ENCODE results near the gene VPS41. TPM values are rescaled to one million over a fixed set of nuclear protein-coding genes. Genes with fewer than 3 reads are reported as not detected.

Gene VPS41
- total RNA-seq, 6 experiments from 2014 or later, result 58.6 to 75.5 (median 64.4) TPM

GRCh38 chr7:38890597-38890996, 18.4 kb downstream of the VPS41 start:
- no peak for DNase-seq
- peaks cover 9% of the 10 kb centered on the region for H3K4me1 Mint-ChIP-seq (ENCODE audit: low read depth)
- H3K36me3 Mint-ChIP-seq (ENCODE audit: low read depth), result peaks cover 8% of the 10 kb centered on the region
- no peak overlapping the region for H3K4me3 Mint-ChIP-seq
- TF ChIP-seq CTCF (IDR thresholded peaks at IDR 0.05), result no peak
- no peak overlapping the region for H3K27ac Mint-ChIP-seq
- H3K27me3 Mint-ChIP-seq (ENCODE audit: insufficient read depth), result no peaks in the 10 kb centered on the region
- no peaks in the 10 kb centered on the region for H3K9me3 Mint-ChIP-seq

GRCh38 chr7:38889872-38890432, 19.0 kb downstream of the VPS41 start:
- no peaks in the 10 kb centered on the region for H3K27me3 Mint-ChIP-seq (ENCODE audit: insufficient read depth)
- no peak overlapping the region for H3K4me3 Mint-ChIP-seq
- peak; percentile 74 for TF ChIP-seq CTCF (IDR thresholded peaks at IDR 0.05)
- H3K27ac Mint-ChIP-seq, result no peak overlapping the region
- peaks cover 9% of the 10 kb centered on the region for H3K4me1 Mint-ChIP-seq (ENCODE audit: low read depth)
- H3K9me3 Mint-ChIP-seq, result no peaks in the 10 kb centered on the region
- H3K36me3 Mint-ChIP-seq (ENCODE audit: low read depth), result peaks cover 5% of the 10 kb centered on the region
- DNase-seq, result no peak

- DNase-seq, result no peak
- Mint-ChIP-seq H3K9me3 (no peaks in the 10 kb centered on the region), H3K27ac (no peak overlapping the region), H3K36me3 (ENCODE audit: low read depth) (peaks cover 5% of the 10 kb centered on the region), H3K27me3 (ENCODE audit: insufficient read depth) (no peaks in the 10 kb centered on the region), H3K4me1 (ENCODE audit: low read depth) (peaks cover 9% of the 10 kb centered on the region), H3K4me3 (no peak overlapping the region)
- no peak for TF ChIP-seq CTCF (IDR thresholded peaks at IDR 0.05)
These were observed 19.9 kb downstream of the VPS41 start for GRCh38 chr7:38889079-38889478.

- no peak for TF ChIP-seq CTCF (IDR thresholded peaks at IDR 0.05)
- DNase-seq, result no peak
- Mint-ChIP-seq H3K36me3 (ENCODE audit: low read depth) (no peaks in the 10 kb centered on the region; the same call in none of the 2 replicates), H3K27me3 (ENCODE audit: insufficient read depth) (no peaks in the 10 kb centered on the region), H3K9me3 (no peaks in the 10 kb centered on the region), H3K27ac (no peak overlapping the region), H3K4me3 (no peak overlapping the region), H3K4me1 (ENCODE audit: low read depth) (peaks cover 9% of the 10 kb centered on the region)
These were observed 22.7 kb downstream of the VPS41 start for GRCh38 chr7:38886265-38886664.

GRCh38 chr7:38883706-38884105, 25.3 kb downstream of the VPS41 start:
- H3K4me3 Mint-ChIP-seq, result no peak overlapping the region
- no peaks in the 10 kb centered on the region for H3K9me3 Mint-ChIP-seq
- no peak for DNase-seq
- no peaks in the 10 kb centered on the region; the same call in 1 of the 2 replicates for H3K27me3 Mint-ChIP-seq (ENCODE audit: insufficient read depth)
- no peaks in the 10 kb centered on the region; the same call in none of the 2 replicates for H3K36me3 Mint-ChIP-seq (ENCODE audit: low read depth)
- TF ChIP-seq CTCF (IDR thresholded peaks at IDR 0.05), result no peak
- H3K27ac Mint-ChIP-seq, result no peak overlapping the region
- H3K4me1 Mint-ChIP-seq (ENCODE audit: low read depth), result peaks cover 9% of the 10 kb centered on the region
